NOMO-1 (cell line): ENCODE results near the gene MTMR11.
"Not testable (repeated sequence)": the region's sequence is repeated elsewhere in the genome, so short reads cannot be mapped to it uniquely, and the experiment has no call there.

Experiments used
- DNase-seq, 2 experiments: peaks; one replicate each; lab custom pipeline; 2025; ENCODE audit not compliant: unreplicated experiment in 2 of 2; lab: John Stamatoyannopoulos, UW

Gene MTMR11

DNA sequence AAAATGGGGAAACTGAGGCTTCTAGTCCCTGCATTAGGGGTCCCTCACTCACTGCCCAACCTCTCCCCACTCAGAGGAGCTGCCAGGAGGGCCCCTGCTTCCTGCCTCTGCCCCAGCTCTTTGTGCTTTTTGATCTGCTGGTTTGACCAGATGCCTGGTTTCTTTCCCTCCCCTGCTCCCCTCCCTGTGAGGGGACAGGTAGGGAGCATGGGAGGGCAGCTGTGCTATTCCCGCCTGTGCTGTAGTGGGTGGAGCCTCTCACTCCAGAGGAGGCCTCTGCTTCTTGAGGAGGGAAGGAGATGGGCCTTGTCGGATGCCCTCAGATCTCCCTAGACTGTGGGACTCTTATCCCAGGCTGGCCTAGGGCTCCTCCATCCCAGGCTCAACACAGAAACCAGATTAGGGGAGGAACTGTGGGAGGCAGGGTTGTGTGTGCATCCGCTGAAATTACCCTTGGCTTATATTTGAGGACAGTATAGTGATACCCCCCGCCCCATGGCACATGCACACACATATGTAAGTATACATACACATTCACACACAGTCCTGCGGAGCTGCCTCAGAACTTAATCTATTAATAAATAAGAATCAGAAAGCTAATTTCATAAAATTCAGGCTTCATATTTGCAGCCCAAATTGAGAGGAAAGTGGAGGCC, 32.7 kb downstream of the MTMR11 start:
- DNase-seq, result no peak

DNA sequence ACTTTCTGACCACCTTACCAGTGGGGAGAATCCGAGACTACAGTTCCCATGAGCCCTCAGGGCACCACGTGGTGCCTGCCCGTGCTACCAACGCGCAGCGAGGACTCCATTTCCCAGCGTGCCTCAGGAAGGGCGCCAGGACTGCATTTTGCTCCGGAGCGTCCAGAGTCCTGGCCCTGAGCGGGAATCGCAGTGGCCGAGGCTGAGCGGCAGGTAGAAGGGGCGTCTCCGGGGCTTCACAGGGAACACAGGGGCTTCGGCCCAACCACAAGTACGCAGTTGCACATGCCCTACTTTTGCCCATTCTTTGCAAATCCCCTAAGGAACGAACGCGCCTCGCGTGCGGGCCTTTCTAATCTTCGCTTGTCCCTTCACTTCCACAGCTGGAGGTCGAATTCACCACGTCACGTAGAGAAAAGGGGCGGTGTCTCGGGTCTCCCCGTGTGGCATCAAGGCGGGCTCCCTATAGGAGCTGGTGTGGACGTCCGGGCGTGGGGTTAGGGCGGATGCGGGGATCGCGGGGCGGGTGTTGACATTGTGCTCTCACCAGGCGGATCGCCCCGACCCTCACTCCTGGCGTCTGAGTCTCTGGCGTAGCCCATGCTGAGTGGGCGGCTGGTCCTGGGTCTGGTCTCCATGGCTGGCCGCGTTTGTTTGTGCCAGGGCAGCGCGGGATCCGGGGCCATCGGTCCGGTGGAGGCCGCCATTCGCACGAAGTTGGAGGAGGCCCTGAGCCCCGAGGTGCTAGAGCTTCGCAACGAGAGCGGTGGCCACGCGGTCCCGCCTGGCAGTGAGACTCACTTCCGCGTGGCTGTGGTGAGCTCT, 37.0 kb downstream of the MTMR11 start, which contains the start of gene BOLA1:
Gene BOLA1, plus strand, starts transcription at position 109 of the 825 bp plus-strand sequence. Its CDS starts 492 bp downstream, at position 601.
- DNase-seq, result peak; percentile 85 to 92

DNA sequence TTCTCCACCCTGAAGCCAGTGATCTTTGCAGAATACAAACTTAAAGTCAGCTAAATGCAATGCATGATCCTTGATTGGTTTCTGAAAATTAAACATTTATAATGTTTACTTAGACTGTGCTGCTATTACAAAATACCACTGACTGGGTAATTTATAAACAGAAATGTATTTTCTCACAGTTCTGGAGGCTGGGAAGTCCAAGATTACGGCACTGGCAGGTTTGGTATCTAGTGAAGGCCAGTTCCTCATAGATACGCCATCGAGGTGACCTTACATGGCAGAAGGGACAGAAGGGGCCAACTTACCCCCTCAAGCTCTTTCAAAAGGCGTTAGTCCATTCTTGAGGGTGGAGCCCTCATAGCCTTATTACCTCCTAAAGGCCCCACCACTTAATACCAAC, 40.1 kb downstream of the MTMR11 start:
- no peak for DNase-seq

DNA sequence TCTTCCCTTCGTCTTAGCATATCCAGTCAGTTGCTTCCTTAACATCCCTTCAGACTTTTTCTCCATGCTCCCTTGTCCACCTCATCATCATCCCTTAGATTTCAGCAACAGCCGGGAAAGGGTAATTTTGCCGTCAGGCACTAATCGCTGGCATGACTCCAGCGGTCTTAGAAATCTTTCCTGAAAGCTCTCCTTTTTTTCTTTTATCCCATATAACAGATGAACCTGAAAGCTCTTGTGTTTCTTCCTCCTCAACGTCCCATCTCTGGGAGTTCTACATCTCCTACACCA, 47.7 kb downstream of the MTMR11 start:
- DNase-seq, result no peak

- DNase-seq, result peak; percentile 80 to 95
These were observed 48.3 kb downstream of the MTMR11 start for GRCh38 chr1:149888247-149888998.

GRCh38 chr1:149887456-149888246, 49.0 kb downstream of the MTMR11 start:
- peak; percentile 95 to 99 for DNase-seq

DNA sequence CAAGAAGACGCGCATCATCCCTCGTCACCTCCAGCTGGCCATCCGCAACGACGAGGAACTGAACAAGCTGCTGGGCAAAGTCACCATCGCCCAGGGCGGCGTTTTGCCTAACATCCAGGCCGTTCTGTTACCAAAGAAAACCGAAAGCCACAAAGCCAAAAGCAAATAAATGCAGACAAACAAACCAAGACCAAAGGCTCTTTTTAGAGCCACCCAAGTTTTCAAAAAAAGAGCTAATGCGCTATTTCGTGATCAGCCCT, 49.6 kb downstream of the MTMR11 start:
- DNase-seq, result not testable (repeated sequence)

GRCh38 chr1:149886396-149887195, 50.1 kb downstream of the MTMR11 start:
- DNase-seq, result peak; percentile 93 to 97

DNA sequence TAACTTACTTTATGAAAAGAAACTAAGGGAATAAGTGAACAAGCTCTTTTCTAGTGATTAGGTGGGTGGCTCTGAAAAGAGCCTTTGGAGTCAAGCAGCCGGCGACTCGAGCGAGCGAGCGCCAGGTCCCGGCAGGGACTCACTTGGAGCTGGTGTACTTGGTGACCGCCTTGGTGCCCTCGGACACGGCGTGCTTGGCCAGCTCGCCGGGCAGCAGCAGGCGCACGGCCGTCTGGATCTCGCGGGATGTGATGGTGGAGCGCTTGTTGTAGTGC, 50.6 kb downstream of the MTMR11 start:
- DNase-seq, result not testable (repeated sequence)

DNA sequence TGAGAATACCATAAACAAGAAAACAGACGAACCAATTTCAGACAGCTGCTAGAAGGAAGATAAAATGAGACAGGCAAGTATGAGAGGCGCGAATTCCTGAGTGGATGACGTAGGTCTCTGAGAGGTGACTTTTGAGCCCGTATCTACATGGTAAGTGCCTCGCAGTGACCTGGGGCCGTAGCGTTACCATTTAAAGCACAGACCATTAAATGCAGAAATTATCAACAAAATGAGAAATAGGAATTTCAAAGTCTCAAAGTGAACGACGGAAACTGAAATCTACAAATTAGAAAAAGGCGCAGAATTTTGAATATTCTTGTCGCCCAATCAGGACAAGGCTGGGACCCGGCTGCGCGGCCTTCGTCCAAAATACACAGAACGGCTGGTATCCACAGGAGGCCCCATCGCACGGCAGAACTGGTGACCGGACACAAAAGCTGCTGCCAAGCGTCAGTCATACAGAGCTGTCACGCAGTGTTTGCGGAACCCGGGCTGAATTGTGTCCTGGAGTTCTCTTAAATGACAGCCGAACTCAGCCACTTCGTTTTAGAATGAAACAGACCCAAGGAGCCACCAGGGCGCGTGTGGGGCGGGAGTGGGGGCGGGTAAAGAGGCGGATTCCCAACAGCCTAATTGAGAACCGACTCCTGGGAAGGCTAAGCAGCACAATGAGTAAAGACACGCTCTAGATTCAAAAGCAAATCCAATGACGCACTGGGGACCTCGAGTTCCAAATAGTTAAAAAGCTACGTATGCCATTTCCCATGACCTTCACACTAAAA, 51.1 kb downstream of the MTMR11 start:
- DNase-seq, result peak; percentile 76 to 79

DNA sequence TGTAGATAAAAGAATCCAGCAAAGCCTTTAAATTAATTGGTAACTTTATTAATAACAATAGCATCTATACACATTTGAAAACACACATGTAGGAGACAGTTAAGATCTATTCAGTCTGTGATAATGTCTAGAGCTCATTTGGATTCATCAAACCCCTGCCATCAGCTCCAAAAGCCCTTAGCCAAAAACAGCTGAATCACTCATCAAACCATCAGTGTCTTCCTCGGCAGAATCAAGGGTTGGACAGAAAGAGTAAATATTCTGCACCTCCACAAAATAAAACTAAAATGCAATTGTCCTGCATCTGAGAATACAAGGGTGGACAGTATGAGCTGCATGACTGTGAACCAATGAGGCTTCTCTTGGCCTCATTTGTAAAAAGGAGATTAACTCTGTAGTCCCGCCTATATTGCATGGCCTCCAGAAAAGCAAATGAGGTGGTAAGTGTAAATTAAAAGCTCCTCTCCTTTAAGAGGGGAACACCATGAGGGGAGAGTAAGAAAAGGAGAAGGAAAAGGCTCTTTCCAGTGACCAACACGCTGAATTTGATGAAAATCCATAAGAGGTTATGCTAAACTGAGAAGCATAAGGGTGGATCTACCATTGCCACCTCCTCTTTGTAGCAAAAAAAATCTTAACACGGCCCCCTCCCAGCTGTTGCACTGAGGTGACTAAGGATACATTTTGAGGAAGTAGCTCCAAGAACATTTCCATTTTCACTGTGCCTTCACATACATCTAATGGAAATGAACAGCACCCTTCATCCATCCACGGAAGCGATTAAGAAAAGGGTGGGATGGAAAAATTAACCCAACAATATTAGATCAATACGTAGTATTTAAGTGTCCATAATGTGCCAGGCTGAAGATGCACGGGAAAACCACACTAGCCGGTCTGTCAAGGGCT, 52.0 kb downstream of the MTMR11 start:
- peak; percentile 83 to 87 for DNase-seq

- DNase-seq, result no peak
These were observed 53.0 kb downstream of the MTMR11 start for GRCh38 chr1:149883598-149884247.

- no peak for DNase-seq
These were observed 54.8 kb downstream of the MTMR11 start for GRCh38 chr1:149881876-149882275.

DNA sequence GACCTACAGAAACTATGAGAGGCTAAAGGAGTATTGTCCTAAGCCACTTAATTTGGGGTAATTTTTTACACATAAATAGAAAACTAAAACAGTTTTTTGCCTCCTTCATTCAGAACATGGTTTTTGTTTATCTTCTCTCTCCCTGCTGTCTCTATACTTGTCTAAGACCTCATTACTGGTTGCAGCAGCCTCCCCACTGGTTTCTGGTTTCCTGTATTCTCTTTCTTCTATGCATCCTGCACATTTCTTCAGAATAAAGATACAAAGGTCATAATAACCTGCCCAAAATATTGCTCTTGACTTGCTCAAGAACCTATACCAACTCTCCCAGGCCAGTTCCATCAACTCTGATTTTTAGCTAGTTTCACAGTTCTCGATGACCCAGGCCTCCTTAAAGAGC, 57.1 kb downstream of the MTMR11 start:
- DNase-seq, result no peak
